ENCODE results near the gene CEP70.

- TF ChIP-seq EZH2 (IDR thresholded peaks at IDR 0.05; ENCODE audit: insufficient read depth, poor library complexity, severe bottlenecking) (no peak), EZH2phosphoT487 (IDR thresholded peaks at IDR 0.05; ENCODE audit: insufficient read depth, low read depth) (no peak)
Observed at GRCh38 chr3:138567403-138567802, 26.7 kb downstream of the CEP70 start.

Measured in GM23248 (cell line).